ENCODE results near the gene KCNIP4. TPM values are rescaled to one million over a fixed set of nuclear protein-coding genes. Genes with fewer than 3 reads are reported as not detected.

KCNIP4 gene
- total and polyA plus RNA-seq, 2 experiments from 2014 or later = 0.69 to 1.00 TPM

GRCh38 chr4:20840648-20841190 is 1107.9 kb downstream of the KCNIP4 start:
- H3K27me3 ChIP-seq = no peaks in the 10 kb centered on the region
- H3K9me3 ChIP-seq (ENCODE audit: low read depth) = no peaks in the 10 kb centered on the region
- H3K79me2 ChIP-seq = no peaks in the 10 kb centered on the region
- H3K36me3 ChIP-seq (replicated peaks; ENCODE audit: insufficient read depth, low read depth) = no peaks in the 10 kb centered on the region
- no peak overlapping the region for H3K4me3 ChIP-seq
- no peak overlapping the region for H3K27ac ChIP-seq
- no peak overlapping the region for H3K4me2 ChIP-seq
- DNase-seq (ENCODE audit: low spot score) = no peak
- TF ChIP-seq EZH2 (IDR thresholded peaks at IDR 0.05; ENCODE audit: borderline replicate concordance) (no peak), EZH2phosphoT487 (IDR thresholded peaks at IDR 0.05; ENCODE audit: low read depth, severe bottlenecking, unreplicated experiment) (no peak), CTCF (IDR thresholded peaks at IDR 0.05; ENCODE audit: poor library complexity) (no peak)
- H4K20me1 ChIP-seq (ENCODE audit: insufficient read depth, poor library complexity, severe bottlenecking) = no peaks in the 10 kb centered on the region
- H3K9me2 ChIP-seq (replicated peaks; ENCODE audit: insufficient read depth) = no peaks in the 10 kb centered on the region
- H3K4me1 ChIP-seq (ENCODE audit: insufficient read depth) = no peaks in the 10 kb centered on the region
- no peak overlapping the region for H2AFZ ChIP-seq
- WGBS (ENCODE audit: low lambda C conversion rate, missing lambda C conversion rate) = 95% methylated on average over 5 of the region's 5 CpGs

DNA sequence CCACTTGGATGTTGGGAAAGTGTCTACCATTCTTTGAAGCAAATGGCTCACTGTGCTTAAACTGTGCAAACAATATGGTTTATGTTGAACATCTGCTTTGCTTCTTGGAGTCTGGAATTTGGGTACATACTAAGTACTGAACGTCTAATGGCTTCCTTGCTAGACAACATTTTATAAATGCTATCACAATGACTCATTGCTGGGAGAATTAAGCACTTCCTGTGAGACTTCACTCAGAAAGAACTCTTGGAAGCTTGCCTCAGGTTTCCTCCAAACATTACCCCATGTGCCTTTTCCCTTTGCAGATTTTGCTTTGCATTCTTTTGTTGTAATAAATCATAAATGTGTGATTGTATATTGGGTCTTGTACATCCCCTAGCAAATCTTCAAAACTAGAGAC is 1108.6 kb downstream of the KCNIP4 start:
- Histone ChIP-seq H4K20me1 (ENCODE audit: insufficient read depth, poor library complexity, severe bottlenecking) (no peaks in the 10 kb centered on the region), H3K4me1 (ENCODE audit: insufficient read depth) (no peaks in the 10 kb centered on the region), H3K4me3 (no peak overlapping the region), H3K79me2 (no peaks in the 10 kb centered on the region), H3K27me3 (no peaks in the 10 kb centered on the region), H3K9me3 (ENCODE audit: low read depth) (no peaks in the 10 kb centered on the region), H3K27ac (no peak overlapping the region), H2AFZ (no peak overlapping the region), H3K36me3 (replicated peaks; ENCODE audit: insufficient read depth, low read depth) (no peaks in the 10 kb centered on the region), H3K4me2 (no peak overlapping the region), H3K9me2 (replicated peaks; ENCODE audit: insufficient read depth) (no peaks in the 10 kb centered on the region)
- DNase-seq (ENCODE audit: low spot score) = peak; percentile 26
- no peak for TF ChIP-seq EZH2phosphoT487 (IDR thresholded peaks at IDR 0.05; ENCODE audit: low read depth, severe bottlenecking, unreplicated experiment)
- TF ChIP-seq EZH2 (IDR thresholded peaks at IDR 0.05; ENCODE audit: borderline replicate concordance) = no peak
- 17% methylated on average over 1 of the region's 1 CpG for WGBS (ENCODE audit: low lambda C conversion rate, missing lambda C conversion rate)

DNA sequence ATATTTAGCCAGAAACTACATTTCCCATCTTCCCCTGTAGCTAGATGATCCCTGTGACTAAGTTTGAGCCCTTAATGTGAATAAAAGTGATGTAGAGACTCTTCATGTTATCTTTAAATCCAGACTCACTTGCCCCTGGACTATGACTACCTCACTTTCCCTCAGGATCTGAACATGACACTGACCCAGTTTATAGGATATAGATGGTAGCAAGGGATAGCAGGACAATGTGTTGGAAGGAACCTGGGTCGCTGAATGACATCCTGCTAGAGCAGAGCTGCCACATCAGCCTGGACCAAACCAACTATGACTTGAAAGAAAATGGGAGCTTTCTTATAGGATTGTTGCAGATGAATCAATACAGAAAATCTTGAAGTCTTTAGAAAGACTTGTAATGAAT is 1110.1 kb downstream of the KCNIP4 start:
- no peak overlapping the region for H3K4me2 ChIP-seq
- no peaks in the 10 kb centered on the region for H3K4me1 ChIP-seq (ENCODE audit: insufficient read depth)
- H3K27ac ChIP-seq = no peak overlapping the region
- no peaks in the 10 kb centered on the region for H3K36me3 ChIP-seq (replicated peaks; ENCODE audit: insufficient read depth, low read depth)
- no peak overlapping the region for H3K4me3 ChIP-seq
- no peaks in the 10 kb centered on the region for H3K79me2 ChIP-seq
- TF ChIP-seq EZH2phosphoT487 (IDR thresholded peaks at IDR 0.05; ENCODE audit: low read depth, severe bottlenecking, unreplicated experiment) = no peak
- TF ChIP-seq EZH2 (IDR thresholded peaks at IDR 0.05; ENCODE audit: borderline replicate concordance) = no peak
- TF ChIP-seq CTCF (IDR thresholded peaks at IDR 0.05; ENCODE audit: poor library complexity) = no peak
- H2AFZ ChIP-seq = no peak overlapping the region
- no peaks in the 10 kb centered on the region for H3K9me3 ChIP-seq (ENCODE audit: low read depth)
- H3K27me3 ChIP-seq = no peaks in the 10 kb centered on the region
- no peaks in the 10 kb centered on the region for H4K20me1 ChIP-seq (ENCODE audit: insufficient read depth, poor library complexity, severe bottlenecking)
- no peak for DNase-seq (ENCODE audit: low spot score)
- H3K9me2 ChIP-seq (replicated peaks; ENCODE audit: insufficient read depth) = no peaks in the 10 kb centered on the region
- WGBS (ENCODE audit: low lambda C conversion rate, missing lambda C conversion rate) = 91% methylated on average over 1 of the region's 1 CpG

DNA sequence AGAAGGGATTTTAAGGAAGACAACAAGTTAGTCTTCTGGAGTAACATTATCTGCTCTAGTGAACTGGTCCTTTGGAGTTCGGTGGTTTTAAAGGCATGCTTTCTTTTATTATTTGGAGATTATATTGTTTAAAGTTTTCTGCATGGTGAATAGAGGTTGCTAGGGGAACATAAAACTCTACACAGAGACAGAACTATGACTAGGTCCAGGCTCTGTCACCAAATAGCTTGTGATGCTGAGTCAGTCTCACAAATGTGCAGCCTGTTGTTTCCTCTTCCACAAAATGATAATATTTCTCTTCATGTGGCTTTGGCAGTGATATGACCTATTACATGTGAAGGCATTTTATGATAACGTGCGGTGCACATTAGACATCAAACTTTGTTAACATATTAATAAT is 1115.7 kb downstream of the KCNIP4 start:
- H4K20me1 ChIP-seq (ENCODE audit: insufficient read depth, poor library complexity, severe bottlenecking) = no peaks in the 10 kb centered on the region
- 89% methylated on average over 3 of the region's 3 CpGs for whole genome bisulfite sequencing (ENCODE audit: low lambda C conversion rate, missing lambda C conversion rate)
- no peaks in the 10 kb centered on the region for H3K27me3 ChIP-seq
- no peak overlapping the region for H2AFZ ChIP-seq
- H3K4me1 ChIP-seq (ENCODE audit: insufficient read depth) = no peaks in the 10 kb centered on the region
- H3K79me2 ChIP-seq = no peaks in the 10 kb centered on the region
- no peak for DNase-seq (ENCODE audit: low spot score)
- H3K9me3 ChIP-seq (ENCODE audit: low read depth) = no peaks in the 10 kb centered on the region
- no peak overlapping the region for H3K4me2 ChIP-seq
- no peak overlapping the region for H3K27ac ChIP-seq
- no peaks in the 10 kb centered on the region for H3K36me3 ChIP-seq (replicated peaks; ENCODE audit: insufficient read depth, low read depth)
- no peaks in the 10 kb centered on the region for H3K9me2 ChIP-seq (replicated peaks; ENCODE audit: insufficient read depth)
- no peak for TF ChIP-seq CTCF (IDR thresholded peaks at IDR 0.05; ENCODE audit: poor library complexity)
- no peak for TF ChIP-seq EZH2phosphoT487 (IDR thresholded peaks at IDR 0.05; ENCODE audit: low read depth, severe bottlenecking, unreplicated experiment)
- TF ChIP-seq EZH2 (IDR thresholded peaks at IDR 0.05; ENCODE audit: borderline replicate concordance) = no peak
- H3K4me3 ChIP-seq = no peak overlapping the region

All from hepatocyte (in vitro differentiated cells).